Putamen (tissue), 1 donor: ENCODE results near the gene TP53INP2.
"Not testable (repeated sequence)": the region's sequence is repeated elsewhere in the genome, so short reads cannot be mapped to it uniquely, and the experiment has no call there.

Source experiments
- DNase-seq: peaks from one replicate; pipeline ENCODE4 v3.0.0-alpha.2; 2016; ENCODE audit warnings: low spot score

TP53INP2 gene

GRCh38 chr20:34705397-34706301 lies 1.5 kb downstream of the TP53INP2 start:
- no peak for DNase-seq

GRCh38 chr20:34706302-34706875 lies 2.2 kb downstream of the TP53INP2 start:
- no peak for DNase-seq

- no peak for DNase-seq
Measured at GRCh38 chr20:34706912-34707784, 3.0 kb downstream of the TP53INP2 start.

- peak; percentile 53 for DNase-seq
Measured at GRCh38 chr20:34708621-34709043, 4.5 kb downstream of the TP53INP2 start.

- DNase-seq, result peak; percentile 77
Measured at GRCh38 chr20:34709044-34709830, 5.1 kb downstream of the TP53INP2 start.

- peak; percentile 80 for DNase-seq
Measured at GRCh38 chr20:34709831-34710567, 5.9 kb downstream of the TP53INP2 start.

- DNase-seq, result no peak
Measured at GRCh38 chr20:34710568-34710839, 6.4 kb downstream of the TP53INP2 start.

GRCh38 chr20:34710861-34711574 lies 6.9 kb downstream of the TP53INP2 start:
- DNase-seq, result no peak

- DNase-seq, result no peak
Measured at GRCh38 chr20:34711813-34712430, 7.8 kb downstream of the TP53INP2 start.

- DNase-seq, result no peak
Measured at GRCh38 chr20:34712525-34713192, 8.5 kb downstream of the TP53INP2 start.

- DNase-seq, result no peak
Measured at GRCh38 chr20:34713194-34713943, 9.2 kb downstream of the TP53INP2 start.

GRCh38 chr20:34713944-34714515 lies 9.9 kb downstream of the TP53INP2 start:
- DNase-seq, result not testable (repeated sequence)

GRCh38 chr20:34715384-34715783 lies 11.2 kb downstream of the TP53INP2 start:
- DNase-seq, result no peak

- no peak for DNase-seq
Measured at GRCh38 chr20:34716921-34717229, 12.7 kb downstream of the TP53INP2 start.

- DNase-seq, result peak; percentile 56
Measured at GRCh38 chr20:34717230-34718095, 13.3 kb downstream of the TP53INP2 start.

- DNase-seq, result not testable (repeated sequence)
Measured at GRCh38 chr20:34719242-34720017, 15.3 kb downstream of the TP53INP2 start.

GRCh38 chr20:34720266-34720665 lies 16.1 kb downstream of the TP53INP2 start:
- no peak for DNase-seq
